Smooth muscle cell of trachea (primary cell): ENCODE data around the gene AP5M1. TPM values are rescaled to one million over a fixed set of nuclear protein-coding genes. Genes with fewer than 3 reads are reported as not detected.

Source experiments
- total RNA-seq: library from RNA; depleted of rRNA; stranded (reverse); fragments of >200 nt; gene quantifications from 2 replicates; pipeline ENCODE4 v1.2.1, GENCODE V29; 2014

Gene AP5M1
- total RNA-seq, result 23.7 and 31.4 TPM in 2 replicates

GRCh38 chr14:57268161-57269069 is at the start of gene AP5M1, which contains the start of gene EXOC5:
AP5M1 (plus strand) TSS chr14:57268971; CDS start chr14:57269315, 344 bp downstream.
EXOC5 (minus strand) TSS chr14:57268905; CDS start chr14:57268648, 257 bp downstream.

Other genes with a start within 250 kb of the AP5M1 start
- gene EXOC5, start 66 bp upstream of the AP5M1 start, total RNA-seq, result 57.1 and 77.7 TPM in 2 replicates
- gene NAA30, start 121.6 kb downstream of the AP5M1 start, total RNA-seq, result 15.1 and 15.9 TPM in 2 replicates
- not detected in 2 replicates for gene CCDC198, start 224.9 kb downstream of the AP5M1 start, total RNA-seq